BE2C (cell line): ENCODE measurements around the gene MDM1.

ENCODE experiments used
- DNase-seq: peaks from one replicate; pipeline ENCODE4 v3.0.0-alpha.2; 2020
- H3K27me3 ChIP-seq: fragments of 250-450 bp; sonication (Bioruptor Pico); 2 replicates; pipeline ENCODE4 v1.5.1; 2020; ENCODE audit warnings: mild to moderate bottlenecking
- H3K36me3 ChIP-seq: fragments of 250-450 bp; sonication (Bioruptor Pico); 2 replicates; pipeline ENCODE4 v1.5.1; 2020; ENCODE audit warnings: mild to moderate bottlenecking
- H3K4me1 ChIP-seq: fragments of 250-450 bp; sonication (Bioruptor Pico); 2 replicates; pipeline ENCODE4 v1.5.1; 2020
- H3K4me3 ChIP-seq: 2 replicates; pipeline ENCODE4 v1.5.1; 2011; ENCODE audit warnings: low read depth, low read length
- H3K9me3 ChIP-seq: fragments of 250-450 bp; sonication (Bioruptor Pico); 2 replicates; pipeline ENCODE4 v1.5.1; 2020
- CTCF ChIP-seq: IDR thresholded peaks from 2 replicates; pipeline ENCODE4 v1.5.1; 2012; ENCODE audit warnings: mild to moderate bottlenecking, low read depth, low read length

MDM1 gene

GRCh38 chr12:68281322-68282077 is 50.7 kb downstream of the MDM1 start:
- Histone ChIP-seq H3K4me3 (no peak overlapping the region), H3K36me3 (no peaks in the 10 kb centered on the region), H3K4me1 (peaks cover 29% of the 10 kb centered on the region), H3K9me3 (no peaks in the 10 kb centered on the region), H3K27me3 (no peaks in the 10 kb centered on the region)
- TF ChIP-seq CTCF: no peak
- DNase-seq: no peak

- Histone ChIP-seq H3K4me1 (peaks cover 29% of the 10 kb centered on the region), H3K4me3 (no peak overlapping the region), H3K9me3 (no peaks in the 10 kb centered on the region), H3K27me3 (no peaks in the 10 kb centered on the region), H3K36me3 (no peaks in the 10 kb centered on the region)
- TF ChIP-seq CTCF: no peak
- DNase-seq: no peak
These were observed 51.9 kb downstream of the MDM1 start for GRCh38 chr12:68280240-68280639.

GRCh38 chr12:68279227-68280054 is 52.7 kb downstream of the MDM1 start:
- H3K36me3 ChIP-seq: no peaks in the 10 kb centered on the region
- peak; percentile 59 for DNase-seq
- TF ChIP-seq CTCF: no peak
- H3K27me3 ChIP-seq: no peaks in the 10 kb centered on the region
- peaks cover 29% of the 10 kb centered on the region for H3K4me1 ChIP-seq
- H3K9me3 ChIP-seq: no peaks in the 10 kb centered on the region
- no peak overlapping the region for H3K4me3 ChIP-seq

- no peak for TF ChIP-seq CTCF
- DNase-seq: no peak
- no peaks in the 10 kb centered on the region for H3K9me3 ChIP-seq
- H3K4me1 ChIP-seq: peaks cover 29% of the 10 kb centered on the region
- H3K36me3 ChIP-seq: no peaks in the 10 kb centered on the region
- H3K27me3 ChIP-seq: no peaks in the 10 kb centered on the region
- no peak overlapping the region for H3K4me3 ChIP-seq
These were observed 55.7 kb downstream of the MDM1 start for GRCh38 chr12:68276402-68276930.

GRCh38 chr12:68272732-68273131 is 59.4 kb downstream of the MDM1 start:
- Histone ChIP-seq H3K27me3 (no peaks in the 10 kb centered on the region), H3K9me3 (no peaks in the 10 kb centered on the region), H3K36me3 (no peaks in the 10 kb centered on the region), H3K4me1 (no peaks in the 10 kb centered on the region; the same call in 1 of the 2 replicates), H3K4me3 (no peak overlapping the region)
- no peak for DNase-seq
- TF ChIP-seq CTCF: no peak
